AML-193 (cell line): ENCODE results near the gene SMARCD3.

Source experiments
- DNase-seq, 2 experiments: peaks; one replicate each; lab custom pipeline; 2025; lab: John Stamatoyannopoulos, UW

Gene SMARCD3

DNA sequence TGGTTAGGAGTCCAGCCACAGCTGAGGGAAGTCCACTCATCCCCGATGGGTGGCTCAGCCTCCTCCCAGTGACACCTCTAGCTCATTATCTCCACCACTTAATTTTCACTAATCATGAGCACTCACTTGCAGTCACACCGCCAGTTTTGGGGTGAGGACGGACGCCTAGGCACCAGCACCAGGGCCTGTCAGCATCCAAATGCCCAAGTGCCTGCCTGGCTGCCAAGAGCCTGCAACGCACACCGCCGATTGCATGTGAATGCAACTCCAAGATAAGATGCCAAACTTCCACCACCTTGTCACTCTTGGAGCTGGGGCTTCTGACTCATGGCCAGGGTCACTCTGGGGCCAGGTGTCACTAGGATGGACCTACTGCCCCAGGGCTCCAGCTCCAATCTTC is 24.4 kb upstream of the SMARCD3 start:
- no peak for DNase-seq

DNA sequence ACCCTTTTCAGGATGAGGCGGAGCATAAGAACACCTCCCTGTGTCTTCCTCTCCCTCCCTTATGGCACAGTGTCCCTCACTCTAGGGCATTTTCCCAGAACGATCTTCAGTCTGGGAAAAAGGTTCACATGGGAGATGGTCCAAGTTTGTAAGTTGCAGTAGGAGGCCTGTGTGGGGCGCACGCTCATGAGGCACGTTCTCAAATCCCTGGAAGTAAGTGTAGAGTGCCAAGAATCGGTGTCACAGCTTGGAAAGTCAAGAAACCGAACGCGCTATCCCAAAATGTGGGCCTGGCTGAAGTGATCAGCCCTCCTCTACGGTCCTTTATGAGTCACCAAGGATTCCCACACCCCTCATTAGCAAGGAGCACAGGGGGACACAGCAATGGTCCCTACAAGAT is 23.9 kb upstream of the SMARCD3 start:
- DNase-seq: no peak

DNA sequence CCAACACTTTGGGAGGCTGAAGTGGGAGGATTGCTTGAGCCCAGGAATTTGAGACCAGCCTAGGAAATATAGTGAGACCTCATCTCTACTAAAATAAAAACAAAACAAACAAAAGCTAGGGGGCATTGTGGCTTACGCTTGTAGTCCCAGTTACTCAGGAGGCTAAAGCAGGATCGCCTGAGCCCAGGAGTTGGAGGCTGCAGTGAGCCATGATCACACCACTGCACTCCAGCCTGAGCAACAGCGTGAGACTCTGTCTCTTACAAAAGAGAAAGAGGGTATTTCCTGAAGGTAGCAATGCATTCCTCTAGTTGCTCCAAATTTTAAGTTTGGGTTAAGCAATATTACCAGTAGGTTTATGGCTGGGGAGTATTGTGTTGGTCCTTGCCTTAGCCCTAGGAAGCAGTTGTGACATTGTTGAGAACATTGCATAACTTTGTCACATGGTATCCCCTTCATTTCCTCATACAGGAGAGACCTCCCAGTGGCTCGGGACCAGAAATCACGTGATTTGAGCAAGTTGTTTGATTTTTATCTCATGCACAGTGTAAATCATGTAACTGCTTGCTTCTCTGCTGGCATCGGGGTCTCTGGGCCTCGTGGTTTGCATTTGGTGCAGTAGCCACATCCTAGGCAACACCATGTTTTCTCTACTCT is 23.3 kb upstream of the SMARCD3 start:
- DNase-seq: peak; percentile 97 to 99

DNA sequence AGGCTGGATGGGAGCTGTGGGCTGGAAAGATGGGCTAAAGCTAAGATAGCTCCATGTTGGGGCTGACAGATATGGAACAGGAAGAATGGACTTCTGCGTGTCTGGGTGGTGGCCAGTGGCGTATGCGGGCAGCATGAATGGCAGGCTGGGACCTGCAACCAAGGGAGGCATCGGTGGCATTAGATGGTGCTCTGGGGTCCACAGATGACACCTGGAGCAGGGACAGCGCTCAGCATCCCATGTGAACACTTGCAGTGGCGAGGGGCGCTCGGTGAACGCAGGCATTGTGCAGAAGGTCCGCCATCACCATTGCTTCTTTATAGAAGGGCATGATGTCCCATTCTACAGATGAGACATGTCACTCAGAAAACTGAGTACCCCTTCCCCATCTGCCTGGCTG is 21.0 kb upstream of the SMARCD3 start:
- DNase-seq: no peak

DNA sequence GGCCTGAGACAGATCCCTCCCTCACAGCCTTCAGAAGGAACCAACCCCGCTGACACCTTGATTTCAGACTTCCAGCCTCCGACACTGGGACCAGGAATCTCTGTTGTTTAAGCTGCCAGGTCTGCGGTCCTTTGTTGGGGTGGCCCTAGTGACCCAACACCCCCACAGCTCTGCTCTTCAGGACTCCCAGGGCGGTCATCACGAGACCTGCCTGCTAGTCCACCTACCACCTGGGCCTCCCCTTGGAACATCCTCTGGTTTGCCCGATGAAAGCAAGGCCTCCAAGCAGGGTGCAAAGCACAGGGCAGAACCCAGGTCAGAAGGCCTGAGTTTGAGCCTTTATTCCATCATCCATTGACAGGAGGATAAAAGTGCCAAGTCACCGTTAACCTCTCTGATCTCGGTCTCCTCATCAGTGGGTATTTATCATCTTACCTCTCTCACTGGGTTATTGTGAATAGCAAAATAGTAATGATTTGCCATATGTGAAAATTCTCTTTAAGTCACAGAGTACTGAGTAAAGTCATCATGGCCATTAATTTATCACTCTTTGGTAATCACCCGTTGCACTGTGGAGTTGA is 16.9 kb upstream of the SMARCD3 start:
- DNase-seq: no peak

DNA sequence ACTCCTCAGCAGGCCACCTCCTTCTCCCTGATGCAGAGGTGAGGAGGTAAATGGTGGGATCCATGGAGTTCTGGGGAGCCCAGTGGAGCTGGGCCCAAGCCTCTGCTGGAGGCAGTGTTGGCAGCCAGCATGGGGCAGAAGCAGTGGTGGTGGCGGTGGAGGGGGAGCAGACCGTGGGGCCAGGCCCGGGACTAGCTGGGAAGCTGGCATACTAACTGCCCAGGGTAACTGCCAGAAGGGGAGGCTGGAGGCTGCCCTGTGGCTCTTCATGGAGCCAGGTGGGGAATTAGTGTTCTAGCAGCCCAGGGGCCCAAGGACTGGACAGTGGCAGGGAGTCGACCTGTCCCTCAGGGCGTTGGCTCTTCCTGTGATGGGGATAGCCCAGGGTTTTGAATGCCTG is 16.1 kb upstream of the SMARCD3 start:
- DNase-seq: no peak

DNA sequence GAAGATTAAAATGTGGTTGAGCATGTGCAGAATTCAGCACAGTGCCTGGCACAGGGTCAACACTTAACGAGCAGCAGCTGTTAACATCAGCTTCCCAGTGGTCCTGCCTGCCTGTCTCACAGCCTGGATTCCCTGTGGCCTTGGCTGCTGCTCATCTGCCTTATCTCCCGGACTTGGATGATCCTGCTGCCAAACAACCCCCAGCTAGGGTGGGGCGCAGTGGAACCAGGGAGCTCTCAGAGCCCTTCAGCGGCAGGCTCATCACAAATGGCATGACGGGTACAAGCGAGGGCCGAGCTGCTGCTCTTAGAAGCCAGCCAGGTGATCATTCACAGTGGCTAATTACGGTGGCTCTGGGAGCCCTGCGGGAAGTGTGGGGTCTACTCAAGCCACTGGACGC is 13.0 kb upstream of the SMARCD3 start:
- DNase-seq: no peak

DNA sequence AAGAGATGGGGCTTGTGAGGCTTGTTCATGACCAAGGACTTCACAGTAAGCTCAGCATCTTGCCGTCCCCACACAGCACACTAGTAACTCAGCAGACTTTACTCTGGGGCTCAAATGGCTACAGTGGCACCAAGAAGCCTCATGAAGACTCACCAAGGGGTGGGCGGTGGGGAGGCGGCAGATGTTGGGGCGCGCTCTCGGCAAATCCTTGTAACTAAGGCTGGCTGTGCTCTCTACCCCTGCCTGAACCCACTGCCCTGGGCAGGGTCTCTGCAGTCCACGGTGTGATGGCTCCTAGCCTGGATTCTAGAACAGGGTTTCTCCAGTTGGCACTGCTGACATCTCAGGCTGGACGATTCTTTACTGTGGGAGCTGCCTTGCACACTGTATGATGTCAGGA is 12.4 kb upstream of the SMARCD3 start:
- DNase-seq: no peak

DNA sequence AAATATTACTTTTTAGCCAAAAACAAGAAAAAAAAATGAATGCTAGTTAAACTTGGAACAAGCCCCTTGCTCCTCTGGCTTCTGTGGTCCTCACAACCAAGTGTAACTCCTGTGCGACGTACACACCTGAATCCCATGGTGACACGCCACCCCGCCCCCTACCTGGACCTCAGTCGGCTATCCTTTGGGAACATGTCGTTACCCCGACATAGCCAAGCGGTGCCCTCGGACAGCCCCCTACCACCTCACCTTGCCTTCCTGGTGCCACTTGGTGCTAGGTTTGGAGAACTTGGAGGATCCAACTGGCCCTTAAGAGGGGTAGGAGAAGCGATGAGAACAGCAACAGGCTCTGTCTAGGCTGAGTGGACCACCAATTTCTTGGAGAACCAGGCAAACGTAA is 12.0 kb upstream of the SMARCD3 start:
- no peak for DNase-seq

DNA sequence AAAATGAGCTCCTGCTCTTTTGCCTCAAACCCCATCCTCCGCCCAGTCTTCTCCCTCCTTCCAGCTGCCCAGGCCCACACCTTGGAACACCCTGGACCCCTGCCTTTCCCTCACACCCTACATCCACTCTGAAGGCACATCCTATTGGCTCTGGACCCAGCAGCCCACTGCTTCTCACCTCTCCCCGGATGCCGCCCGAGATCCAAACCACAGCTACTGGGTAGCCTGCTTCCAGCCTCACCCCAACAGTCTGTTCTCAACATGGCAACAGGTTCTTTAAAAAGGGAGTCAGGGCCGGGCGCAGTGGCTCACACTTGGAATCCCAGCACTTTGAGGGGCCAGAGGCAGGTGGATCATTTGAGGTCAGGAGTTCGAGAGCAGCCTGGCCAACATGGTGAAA is 9.5 kb upstream of the SMARCD3 start:
- DNase-seq: no peak

DNA sequence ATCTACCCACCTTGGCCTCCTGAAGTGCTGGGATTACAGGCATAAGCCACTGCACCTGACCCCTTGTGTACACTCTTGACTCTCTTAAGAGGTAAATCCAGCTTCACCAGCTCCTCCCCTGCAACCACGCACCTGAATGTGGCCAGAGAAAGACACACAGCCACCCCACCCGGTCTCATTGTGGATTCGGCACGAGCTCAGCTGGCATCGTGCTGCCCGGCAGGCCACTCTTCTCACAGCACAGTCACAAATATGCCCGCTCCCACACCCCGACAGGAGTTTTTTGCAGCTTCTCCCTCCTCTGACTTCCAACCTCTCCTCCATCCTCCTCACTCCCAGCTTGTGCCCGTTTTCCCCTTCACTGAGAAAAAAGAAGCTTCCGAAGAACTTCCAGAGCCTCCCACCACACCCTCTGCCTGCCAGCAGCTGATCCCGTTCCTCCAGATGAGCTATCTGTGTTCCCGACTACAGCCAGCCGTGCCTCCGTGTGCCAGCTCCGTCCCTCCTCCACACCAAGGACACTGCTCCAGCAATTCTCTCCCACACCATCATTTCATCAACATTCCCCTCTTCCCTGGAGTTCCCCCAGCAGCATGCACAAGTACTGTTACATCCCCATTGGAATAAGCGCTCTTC is 8.0 kb upstream of the SMARCD3 start:
- DNase-seq: no peak

DNA sequence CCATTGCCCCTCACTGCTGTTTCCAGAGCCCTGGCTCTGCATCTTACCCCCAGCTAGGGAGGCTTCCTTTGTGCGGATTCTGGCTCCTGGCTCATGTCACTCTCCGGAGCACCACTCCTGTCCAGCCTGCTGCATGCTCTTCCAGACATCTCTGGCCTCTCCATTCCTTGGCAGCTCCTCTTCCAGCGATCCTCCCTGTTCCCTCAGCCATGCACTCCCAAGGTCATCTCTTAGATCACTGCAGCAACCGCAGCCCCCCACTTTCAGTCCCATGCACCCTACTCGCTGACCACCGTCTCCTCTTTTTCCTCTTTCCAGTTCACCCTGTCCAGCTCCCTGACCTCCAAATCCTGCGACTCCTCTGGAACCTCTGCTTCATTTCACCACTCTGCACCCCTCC is 6.9 kb upstream of the SMARCD3 start:
- no peak for DNase-seq

DNA sequence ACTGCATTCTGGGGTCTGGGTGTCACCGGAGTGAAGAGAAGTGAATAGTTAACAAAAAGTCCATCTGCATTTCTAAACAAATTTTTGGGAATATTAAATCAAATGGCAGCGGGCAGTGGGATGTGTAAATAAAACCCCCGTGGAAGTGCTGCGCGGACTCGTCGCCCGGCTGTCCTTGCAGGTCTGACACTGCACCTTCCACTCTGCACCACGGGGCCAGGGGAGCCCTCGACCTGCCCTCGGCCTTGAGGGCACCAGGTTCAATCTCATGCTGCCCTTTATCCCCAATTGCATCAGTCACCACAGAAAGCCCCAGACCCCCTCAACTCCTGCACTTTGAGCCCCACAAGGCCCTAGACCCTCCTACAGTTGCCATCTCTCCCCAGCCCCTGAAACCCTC is 6.4 kb upstream of the SMARCD3 start:
- no peak for DNase-seq

DNA sequence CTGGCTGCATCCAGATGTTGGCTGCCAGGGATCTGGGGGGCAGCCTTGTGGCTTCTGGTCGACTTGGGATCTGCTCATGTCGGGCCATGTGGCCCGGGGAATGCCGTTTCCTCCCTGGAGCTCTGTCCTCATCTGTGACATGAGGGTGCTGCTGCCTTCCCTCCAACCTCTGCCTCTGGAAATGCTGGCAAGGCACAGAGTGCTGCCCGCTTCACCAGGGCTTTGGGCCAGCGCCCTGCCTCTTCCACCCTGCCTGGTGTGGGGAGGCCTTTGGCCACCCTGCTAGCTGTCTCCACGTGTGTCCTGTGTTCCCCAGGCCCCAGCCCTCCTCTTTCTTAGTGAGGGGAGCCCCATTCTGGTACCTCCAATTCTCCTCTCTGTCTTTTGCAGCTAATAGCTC is 5.8 kb upstream of the SMARCD3 start:
- no peak for DNase-seq

DNA sequence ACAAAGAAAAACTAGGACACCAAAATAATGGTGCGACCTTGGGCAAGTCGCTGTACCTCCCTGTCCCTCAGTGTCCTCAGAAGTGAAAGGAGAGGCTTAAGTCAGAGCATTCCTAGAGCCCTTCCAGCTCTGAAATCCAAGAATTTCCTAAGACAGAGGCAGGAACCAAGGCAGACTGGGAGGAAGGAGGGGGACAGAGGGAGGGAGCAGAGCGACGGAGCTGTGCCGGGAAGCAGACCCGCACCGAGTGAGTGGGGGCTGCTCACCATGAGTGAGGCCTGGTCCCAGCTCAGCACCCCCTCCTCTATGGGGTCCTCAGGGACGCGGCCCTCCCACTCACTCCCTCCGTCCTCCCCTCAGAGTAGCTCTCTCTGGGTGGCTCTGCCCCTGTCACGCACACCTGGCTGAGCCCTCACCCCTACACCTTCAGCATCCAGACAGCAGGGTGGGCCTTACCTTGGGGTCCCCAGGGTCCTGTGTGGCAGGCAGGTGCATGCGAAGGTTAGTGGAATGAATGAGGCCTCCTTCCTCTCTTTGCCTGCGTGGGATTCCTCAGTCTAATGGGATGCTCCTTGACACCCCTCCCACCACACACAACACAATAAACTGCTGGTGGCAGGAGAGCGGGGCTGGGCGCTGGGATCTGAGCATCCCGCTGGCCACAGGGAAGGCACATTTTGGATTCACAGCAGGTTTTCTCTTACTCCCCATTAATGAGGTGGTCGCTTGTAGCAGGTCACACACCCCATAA is 4.6 kb upstream of the SMARCD3 start:
- DNase-seq: no peak

DNA sequence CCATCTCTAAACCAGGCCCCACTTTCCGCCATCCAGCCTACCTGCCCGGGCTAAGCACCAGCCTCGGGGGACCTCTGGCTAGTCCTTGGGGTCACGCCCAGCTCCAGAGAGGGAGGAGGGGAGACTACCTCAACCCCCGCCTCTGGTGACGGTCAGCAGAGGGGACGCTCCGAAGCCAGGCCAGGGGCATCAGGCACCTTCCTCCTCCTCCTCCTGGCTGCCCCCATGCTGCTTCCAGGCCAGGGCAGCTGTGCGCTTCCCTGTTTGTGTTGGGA is 4.0 kb upstream of the SMARCD3 start:
- no peak for DNase-seq

DNA sequence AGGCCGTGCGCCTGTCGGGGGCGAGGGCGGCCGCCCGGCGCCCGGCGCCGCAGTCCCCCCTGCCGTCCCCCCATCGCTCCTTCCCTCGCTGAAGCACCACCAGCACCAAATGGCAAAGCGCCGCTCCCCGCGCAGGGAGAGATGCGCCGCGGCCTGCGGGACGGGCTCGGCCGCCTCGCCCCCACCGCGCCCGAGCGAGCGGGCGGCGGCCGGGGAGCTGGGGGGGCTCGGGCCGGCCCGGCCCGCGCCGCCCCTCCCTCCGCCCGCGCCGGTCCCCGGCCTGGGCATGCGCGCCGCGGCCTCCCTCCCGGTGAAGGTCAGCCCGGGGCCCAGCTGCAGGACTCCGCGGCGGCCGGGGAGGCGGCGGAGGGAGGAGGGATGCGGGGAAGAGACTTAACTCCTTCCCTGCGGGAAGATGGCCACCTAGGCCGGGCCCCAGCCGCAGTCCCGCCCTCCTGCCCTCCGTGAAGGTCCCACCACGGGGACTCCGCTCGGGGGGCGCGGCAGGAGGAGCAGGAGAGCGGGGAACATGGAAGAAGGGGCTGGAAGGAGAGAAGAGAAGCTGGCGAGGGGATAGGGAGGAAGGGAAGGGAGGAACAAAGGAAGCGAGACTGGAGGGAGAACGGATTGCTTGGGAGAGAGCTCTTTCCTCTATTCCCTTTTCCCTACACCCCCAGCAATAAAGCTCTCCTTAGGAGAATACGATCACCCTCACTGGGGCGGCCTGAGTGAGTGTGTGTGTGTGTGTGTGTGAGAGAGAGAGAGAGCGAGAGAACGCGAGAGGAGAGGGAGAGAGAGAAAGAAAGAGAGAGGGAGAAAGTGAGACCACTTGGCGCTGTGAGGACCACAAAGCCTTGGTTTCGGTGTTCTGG is 3.4 kb upstream of the SMARCD3 start:
- DNase-seq: no peak

DNA sequence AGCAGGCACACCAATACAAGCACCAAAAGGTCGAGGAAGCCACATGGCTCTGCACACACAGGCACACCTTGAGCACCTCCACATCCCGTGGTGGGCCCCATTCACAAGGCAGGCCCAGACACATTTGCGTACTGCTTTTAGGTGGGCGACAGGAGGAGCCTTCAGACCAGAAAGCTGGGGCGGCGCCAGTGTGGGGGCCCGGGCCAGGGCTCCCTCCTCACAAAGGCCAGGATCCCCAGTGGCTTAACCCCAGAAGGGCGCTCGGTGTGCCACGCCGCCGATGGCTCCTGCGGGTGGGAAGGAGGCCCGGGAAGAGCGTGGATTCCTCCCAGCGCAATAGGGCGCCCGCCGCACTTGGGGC is 2.8 kb upstream of the SMARCD3 start:
- no peak for DNase-seq

DNA sequence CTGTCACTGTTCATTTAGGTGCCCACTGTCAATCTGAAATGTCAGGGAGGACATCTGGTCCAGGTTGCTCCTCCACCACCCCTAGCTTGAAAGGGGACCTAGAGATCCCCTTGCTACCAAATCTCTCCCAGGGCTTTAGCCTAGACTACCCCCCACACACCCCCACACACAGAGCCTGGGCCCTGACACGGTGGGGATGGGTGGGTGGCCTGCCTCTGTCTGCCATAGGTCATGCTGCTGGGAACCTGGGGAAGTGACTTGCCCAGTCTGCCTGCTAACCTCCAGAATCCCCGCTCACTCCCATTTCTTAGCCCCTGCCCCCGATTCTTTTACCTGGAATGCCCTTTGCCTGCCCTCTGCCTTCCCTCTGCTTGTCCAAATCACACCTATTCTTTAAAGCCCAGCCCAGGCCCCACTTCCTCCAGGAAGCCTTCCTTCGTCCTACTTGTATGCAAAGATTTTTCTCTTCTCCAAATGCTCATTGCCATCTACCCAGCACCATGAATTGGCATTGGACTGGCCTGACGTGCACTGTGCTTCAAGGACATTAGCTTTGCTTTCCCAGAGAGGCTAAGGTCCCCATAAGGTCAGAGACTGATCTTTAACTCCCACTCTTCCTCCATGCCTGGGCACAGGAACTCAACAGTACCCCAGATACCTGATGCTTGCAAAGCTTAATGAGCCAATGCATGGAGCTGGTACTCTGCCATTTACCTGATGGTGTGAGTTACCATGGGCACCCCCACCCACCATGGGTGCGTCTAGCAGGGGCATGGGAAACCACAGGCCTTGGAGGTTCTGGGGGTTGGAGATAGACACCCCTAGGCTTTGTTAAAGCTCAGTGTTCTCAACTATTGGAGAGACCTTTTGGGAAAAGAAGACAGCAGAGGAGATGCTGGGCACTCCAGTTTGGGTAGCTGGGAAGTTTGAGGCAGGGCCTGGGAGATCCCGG is 2.0 kb upstream of the SMARCD3 start:
- no peak for DNase-seq

DNA sequence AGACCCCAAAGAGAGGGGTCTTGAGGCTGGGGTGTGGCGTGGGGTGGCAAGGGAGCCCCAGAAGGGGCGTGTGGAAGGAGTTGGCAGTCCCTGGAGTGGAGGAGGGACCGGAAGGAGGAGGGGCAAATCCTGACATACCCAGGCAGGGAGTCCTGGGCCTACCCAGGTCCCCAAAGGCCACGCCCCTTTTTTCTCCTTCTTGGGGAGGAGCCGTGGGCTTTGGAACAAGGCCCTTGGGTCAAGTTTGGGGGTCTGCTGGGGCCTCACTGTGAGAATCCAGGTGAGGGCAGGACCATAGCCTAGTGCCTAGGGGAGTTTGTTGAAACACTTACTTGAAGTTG is 1.2 kb upstream of the SMARCD3 start:
- DNase-seq: no peak

DNA sequence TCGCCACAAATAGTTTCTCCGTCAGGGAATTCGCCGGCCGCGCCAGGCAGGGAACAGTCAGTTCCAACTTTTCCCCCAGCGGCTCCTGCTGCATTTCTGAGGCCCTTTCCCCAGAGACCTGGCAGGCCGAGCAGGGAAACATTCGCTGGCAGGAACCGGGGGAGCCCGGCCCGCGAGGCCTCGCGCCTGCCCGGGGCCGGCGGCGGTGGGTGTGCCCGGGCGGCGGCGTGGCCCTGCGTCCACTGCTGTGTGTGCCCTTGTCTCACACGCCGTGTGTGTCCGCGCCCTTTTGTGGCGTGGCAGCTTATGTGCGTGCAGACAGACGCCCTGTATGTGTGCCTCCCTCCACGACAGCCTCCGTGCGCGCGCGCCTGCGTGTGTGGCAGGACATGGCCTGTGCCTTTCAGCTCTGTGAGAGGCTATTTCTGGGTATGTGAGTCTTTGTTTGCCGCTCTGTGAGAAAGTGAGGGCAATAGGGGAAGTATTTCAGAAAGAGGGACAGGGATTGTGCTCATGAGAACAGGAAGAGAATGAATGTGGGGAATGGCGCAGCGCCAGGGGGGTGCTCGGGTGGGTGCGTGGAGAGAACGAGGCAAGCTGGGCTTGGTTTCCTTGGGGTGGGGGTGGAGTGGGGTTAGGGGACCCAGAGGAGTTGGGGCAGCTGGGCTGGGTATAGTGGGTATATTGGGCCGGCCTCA is 689 bp upstream of the SMARCD3 start:
- DNase-seq: no peak
